Cerebellar cortex (tissue), 1 donor: ENCODE data around the gene MFSD6L.

Experiments used
- DNase-seq: peaks from one replicate; pipeline ENCODE4 v3.0.0-alpha.2; 2015; ENCODE audit warnings: low spot score

MFSD6L gene, protein sequence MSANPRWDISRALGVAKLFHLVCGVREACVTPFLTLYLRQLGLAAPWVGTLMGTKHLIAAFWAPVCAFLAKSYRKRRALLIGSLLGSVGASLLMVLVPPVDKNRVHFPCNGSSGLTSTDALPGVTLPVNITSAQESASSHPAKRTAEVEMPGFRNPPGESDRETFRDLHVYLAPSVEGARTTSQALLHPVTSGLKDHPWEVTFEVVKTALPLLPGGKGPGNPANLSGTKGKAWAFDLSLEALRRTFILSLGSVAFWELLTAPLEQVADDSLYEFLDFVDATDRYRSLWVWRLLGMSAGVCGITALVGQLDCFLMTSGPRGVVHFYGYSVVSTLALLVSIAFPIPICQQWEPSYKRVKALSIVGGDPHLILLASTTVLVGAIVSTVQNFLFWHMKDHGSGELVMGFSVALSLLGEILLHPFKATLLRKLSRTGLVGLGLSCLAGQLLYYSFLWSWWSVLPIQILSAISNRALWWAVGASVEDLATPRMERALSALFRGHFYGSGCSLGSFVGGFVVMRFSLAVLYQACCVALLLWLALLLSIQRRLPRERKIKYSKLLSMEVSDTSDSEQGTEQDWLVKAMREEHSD

DNA sequence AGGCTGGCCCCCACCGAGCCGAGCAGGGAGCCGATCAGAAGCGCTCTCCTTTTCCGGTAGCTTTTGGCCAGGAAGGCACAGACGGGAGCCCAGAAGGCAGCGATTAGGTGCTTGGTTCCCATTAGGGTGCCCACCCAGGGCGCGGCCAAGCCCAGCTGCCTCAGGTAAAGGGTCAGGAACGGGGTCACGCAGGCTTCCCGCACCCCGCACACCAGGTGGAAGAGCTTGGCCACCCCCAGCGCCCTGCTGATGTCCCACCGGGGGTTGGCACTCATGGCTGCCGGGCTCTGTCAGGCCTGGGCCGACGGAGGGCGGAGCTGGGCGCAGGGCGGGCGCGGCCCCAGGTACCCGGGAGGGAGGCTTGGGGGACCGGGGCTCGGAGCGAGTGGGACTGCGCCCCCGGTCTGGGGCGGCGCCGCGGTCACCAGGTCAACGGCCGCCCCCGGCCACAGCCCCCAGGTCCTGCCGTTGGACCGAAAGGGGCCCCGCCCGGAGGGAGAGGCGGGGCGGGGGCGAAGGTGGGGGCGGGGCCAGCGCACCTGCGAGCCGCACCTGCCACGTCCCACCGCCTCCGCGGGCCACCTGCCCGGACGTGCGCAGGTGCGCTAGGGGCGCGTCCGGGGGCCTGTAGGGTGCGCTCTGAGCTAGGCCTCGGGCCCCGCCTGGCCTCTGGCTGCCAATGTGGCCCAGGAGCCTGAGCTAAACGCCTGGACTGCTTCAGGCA, at the start of gene MFSD6L:
Gene MFSD6L, minus strand, starts transcription at position 520 of the 724 bp plus-strand sequence. Its CDS starts 245 bp downstream, at position 275.
- DNase-seq = no peak

DNA sequence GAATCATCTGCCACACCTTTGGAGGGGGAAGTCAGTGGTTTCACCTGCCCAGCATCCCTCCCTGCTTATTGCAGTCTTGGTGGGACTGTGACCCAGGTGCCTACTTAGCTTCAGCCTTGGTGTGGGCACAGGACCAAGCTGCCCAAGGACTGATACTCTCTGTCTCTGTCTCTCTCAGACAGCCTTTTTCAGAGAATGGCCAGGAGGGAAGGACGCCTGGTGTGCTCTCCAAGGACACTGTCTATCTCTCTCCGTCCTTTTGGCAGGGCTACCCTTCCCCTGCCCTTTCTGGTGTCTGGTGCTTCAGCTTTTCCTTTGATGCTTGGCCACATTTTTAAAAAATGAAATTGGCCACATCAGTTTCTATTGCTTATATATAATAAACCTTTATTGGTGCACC, 48.7 kb upstream of the MFSD6L start:
- no peak for DNase-seq

DNA sequence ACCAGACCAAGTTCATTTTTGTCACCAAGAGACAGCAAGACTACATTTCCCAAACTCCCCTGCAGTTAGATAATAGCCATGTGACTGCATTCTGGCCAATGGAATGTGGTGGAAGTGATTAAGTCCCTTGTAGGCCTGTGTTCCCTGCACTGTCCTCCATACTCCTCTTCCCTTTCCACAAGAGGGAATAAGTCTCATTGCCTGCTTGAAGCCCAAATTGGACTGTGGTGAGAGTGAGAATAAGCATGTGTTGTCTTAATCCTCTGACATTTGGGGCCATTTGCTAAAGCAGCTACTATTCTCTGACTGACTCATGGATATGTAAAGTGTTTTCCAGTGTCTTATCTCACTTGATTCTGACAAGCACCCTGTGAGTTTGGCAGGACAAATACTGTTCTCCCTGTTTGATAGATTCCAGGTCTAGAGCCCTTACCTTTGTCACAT, 47.6 kb upstream of the MFSD6L start:
- DNase-seq = peak; percentile 22

DNA sequence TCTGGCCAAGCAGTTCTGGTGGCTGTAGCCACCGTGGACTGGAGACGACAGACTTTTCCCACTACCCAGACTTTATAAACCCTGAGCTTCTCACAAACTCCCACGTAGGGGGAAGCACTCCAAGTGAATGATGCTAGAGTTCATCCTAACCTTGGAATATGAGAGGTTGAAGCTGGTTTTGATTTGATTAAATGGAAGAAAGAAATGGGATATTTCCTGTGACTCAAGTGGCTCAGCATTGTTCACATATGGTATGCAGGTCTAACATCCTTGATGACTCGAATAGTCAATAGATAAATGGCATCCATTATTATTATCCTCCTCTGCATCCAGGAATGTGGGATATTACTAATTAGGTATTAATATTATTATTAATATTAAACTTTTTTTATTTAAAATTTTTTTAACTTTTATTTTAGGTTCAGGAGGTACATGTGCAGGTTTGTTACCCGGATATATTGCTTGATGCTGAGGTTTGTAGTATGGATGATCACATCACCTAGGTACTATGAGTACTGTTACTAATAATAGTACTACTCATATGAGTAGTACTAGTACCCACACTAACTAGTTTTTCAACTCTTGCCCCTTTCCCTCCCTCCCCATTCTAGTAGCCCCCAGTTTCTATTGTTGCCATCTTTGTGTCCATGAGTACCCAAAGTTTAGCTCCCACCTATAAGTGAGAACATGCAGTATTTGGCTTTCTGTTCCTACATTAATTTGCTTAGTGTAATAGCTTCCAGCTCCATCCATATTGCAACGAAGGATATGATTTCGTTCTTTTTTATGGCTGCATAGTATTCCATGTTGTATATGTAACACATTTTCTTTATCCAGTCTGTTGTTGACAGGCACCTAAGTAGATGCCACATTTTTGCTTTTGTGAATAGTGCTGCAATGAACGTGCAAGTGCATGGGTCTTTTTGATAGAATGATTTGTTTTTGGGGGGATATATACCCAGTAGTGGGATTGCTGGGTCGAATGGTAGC, 45.4 kb upstream of the MFSD6L start:
- DNase-seq = no peak

DNA sequence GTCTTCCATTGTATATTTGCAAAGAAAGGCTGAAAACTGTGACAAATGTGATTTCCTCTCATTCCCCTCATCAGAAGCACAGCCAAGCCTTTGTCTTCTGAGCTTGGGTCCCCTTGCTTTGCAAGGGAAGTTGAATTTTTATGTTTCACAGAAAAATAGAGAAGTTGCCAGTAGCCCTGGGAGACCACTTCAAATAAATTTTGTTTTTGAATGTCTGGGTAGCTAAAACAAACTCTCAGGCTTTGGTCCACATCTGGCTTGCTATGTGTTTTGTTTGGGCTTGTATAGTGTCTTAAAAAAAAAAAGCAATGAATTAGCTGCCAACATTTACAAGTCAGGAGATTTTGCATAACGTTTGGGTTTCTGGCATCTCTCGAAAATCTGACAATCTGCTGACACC, 44.2 kb upstream of the MFSD6L start:
- no peak for DNase-seq

DNA sequence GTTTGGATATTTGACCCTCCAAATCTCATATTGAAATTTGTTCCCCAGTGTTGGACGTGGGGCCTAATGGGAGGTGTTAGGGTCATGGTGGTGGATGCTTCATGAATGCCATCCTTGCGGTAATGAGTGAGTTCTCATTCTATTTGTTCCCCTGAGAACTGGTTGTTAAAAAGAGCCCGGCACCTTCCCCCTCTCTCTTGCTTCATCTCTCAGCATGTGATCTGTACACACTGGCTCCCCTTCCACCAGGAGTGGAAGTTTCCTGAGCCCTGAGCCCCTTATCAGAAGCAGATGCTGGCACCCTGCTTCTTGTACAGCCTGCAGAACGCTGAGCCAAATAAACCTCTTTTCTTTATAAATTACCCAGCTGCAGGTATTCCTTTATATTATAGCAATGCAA, 42.7 kb upstream of the MFSD6L start:
- DNase-seq = no peak

DNA sequence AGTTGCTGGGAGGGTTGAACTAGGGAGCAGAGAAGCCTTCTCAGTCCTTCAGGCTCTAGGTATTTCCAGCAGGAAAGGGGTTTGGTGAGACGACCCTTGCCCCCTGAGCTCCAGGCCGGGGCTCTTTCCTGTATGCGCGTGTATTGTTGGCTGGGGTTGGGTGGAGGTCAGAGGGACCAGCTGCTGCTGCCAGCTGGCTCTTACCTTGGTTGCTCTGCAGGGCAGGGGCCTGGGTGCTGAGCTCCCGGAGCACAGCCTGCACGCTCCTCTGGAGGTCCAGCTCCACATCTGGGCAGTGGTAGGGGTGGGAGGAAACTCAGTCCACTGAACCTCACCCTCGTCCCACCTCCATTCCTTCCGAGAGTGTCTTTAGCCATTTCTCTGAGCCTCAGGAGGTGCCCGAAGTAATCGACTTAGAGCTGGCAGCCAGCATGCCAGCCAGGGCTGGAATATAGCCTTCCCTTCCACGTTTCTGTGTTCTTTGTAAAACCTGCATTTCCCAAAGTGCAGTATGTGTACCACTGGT, 40.3 kb upstream of the MFSD6L start:
- DNase-seq = no peak

DNA sequence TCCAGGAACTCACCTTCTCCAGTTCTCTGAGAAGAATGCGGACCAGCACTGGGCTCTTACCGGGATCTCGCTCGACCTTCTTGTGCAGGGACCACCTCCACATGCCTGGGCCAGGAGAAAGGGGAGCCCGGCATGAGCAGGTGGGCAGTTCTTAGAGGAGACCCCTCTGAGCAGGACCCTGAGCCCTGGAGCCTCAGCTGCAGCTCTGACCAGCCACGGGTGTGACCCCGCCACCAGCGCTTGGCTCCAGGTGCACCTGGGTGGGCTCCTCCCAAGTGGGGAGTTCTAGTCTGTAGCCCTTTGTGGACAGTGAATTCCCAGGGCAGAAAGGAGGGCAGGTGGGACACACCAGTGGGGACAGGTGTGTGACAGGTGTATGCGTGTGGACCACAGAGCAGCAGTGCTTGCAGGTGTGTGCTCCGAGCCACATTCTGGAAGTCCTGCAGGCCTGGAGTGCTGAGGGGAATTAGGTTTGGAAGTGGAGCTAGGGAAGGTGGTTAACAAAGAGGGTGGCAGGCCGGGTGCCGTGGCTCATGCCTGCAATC, 39.5 kb upstream of the MFSD6L start:
- no peak for DNase-seq

DNA sequence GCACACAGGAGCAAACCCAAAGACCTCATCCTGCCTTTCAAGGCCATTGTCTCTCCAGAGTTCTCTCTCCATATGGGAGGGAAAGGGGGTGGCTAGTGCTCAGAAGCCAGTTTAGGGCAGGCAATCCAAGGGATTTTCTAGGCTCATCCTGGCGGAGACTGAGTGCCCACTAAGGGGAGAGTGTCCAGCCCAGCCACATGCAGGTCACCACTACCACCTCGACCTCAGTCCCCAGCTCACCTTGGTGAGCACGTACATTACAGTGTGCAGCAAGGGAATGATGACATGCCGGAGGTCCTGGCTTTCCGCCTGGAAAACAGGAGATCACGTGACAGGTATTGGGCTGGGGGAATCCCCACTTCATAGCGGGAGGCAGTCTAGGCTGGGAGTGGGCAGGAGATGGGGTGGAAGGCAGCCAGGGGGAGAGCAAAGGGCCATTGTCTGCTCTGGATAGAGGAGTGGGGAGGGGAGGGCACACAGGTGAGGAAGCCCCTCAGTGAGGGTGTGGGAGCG, 38.5 kb upstream of the MFSD6L start:
- no peak for DNase-seq

DNA sequence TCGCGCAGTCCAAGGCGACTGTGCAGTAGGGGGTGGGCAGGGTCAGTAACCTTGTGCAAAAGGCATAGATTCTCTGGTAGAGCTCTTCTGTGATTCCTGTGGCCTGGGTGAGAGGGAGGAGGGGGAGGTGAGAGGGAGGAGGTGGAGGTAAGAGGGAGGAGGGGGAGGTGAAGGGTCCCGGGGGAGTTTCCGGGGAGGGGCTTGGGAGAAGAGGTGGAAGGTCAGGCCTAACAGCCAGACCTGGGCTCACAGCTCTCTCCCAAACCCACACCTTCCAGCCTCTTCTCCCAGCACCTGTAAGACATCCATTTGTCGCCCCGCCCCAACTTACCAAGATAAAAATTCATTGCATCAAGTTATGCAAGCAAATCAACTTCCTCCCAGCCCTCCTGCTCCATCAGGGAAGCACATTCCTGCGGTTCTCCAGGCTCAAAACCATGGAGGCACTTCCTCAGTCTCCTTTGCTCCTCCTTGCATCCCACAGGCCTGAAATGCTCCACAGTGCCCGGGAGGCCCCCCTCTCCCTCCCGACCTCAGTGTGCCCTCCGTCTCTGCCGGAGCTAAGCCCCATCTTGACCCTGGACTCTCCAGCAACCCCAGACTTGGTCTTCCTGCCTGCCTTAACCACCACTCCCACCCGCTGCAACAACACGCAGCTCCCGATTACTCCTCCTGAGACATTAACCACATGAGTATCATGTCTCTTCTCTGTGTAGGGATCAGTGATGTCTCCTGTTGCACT, 37.8 kb upstream of the MFSD6L start:
- DNase-seq = no peak

DNA sequence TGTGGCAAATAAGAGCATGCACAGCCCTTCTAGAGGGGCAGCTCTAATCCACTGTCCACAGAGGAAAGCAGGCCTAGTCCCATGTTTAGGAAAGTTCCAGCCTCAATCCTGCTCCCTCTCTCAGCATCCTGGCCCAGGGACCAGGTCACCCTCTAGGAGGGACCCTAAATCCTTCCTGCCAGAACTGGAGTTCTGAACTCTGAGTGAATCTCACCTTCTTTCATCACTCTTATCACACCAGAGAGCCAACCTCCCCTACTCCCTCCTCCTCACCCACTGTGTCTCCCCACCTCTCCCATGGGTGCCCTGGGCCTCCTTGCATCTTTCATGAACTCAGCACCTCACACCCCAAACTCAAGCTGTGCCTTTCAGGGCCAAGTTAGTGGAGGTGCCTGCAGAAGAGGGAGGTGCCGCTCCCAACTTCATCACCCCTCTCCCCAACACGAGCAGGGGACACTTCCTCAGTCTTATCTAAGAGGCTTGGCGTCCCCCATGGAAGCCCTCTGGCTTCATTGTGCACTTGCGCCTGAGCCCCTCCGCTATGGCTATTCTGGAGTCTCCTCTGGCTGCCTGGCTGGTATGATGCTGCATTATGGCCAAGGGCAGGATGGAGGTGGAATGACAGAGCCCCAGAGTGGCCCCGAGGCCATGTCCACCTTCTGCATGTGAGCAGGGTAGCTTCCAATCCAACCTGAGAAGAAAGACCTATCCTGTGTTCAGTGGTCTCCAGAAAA, 36.6 kb upstream of the MFSD6L start:
- DNase-seq = no peak

DNA sequence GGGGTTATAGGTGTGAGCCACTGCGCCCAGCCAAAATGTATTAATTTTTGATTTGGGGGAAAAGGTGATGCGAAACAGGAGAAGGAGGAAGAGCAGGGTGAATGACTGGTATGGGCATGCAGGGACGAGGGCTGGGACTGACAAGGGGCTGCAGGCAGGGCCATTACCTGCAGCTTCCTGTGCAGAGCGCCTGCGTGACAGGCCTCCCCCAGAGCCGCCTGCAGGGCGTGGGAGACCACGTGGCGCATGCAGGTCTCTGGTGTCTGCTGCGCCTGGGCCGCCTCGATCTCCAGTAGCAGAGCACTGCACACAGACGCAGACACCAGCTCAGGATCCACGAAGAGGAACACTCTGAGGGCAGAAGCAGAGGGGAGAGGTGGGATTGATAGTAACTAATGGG, 35.9 kb upstream of the MFSD6L start:
- DNase-seq = no peak

DNA sequence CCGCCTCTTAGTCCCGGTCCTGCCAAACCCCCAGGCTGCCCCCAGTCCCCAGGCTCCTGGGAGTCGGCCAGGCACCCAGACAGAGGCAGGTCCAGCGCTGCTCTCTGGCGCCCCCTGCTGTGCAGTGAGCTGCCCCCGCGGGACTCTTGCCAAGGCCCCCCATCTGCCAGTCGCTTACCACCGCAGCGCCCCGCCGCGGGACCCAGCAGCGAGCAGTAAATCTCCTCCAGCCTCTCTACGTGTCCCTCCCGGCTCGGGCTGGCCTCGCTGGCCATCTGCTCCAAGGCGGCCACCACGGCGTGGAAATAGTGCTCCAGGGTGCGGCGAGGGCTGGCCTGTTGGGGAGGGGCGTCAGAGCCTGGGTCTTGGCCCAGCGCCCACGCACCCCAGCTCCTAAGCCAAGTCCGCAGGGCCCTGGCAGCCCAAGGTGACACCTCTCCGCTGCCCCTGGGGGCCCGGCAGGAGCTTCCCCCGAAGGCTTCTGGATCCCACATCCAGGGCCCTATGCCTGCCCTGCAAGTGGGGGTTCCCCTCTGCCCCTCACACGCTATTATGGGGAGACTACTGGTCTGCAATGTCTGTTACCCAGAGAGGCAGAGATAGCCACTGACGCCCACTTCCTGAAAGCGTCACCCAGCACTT, 33.7 kb upstream of the MFSD6L start:
- no peak for DNase-seq

DNA sequence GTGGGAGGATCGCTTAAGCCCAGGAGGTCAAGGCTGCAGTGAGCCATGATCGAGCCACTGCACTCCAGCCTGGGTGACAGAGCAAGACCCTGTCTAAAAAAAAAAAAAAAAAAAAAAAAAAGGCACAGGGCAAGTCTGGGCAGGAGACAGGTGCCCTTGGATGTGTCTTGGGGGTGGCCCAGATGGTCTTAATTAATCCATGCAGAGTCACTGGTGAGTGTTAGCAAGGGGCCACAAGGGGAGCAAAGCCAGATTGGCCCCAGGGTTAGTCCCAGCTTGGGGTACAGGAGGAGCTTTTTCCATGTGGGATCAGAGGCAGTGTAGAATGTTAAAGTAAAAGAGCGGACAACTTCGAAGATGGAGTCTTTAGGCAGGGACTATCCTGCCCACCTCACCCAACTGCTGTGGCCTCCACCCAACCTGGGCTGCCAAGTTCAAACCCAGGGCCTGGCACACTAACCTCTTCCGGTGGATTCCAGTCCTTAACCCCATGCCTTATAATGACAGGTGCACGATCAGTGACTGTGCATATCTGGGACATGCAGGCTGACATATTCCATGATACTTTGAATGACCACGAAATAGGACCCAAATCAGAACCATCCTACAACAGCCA, 32.2 kb upstream of the MFSD6L start:
- DNase-seq = no peak

DNA sequence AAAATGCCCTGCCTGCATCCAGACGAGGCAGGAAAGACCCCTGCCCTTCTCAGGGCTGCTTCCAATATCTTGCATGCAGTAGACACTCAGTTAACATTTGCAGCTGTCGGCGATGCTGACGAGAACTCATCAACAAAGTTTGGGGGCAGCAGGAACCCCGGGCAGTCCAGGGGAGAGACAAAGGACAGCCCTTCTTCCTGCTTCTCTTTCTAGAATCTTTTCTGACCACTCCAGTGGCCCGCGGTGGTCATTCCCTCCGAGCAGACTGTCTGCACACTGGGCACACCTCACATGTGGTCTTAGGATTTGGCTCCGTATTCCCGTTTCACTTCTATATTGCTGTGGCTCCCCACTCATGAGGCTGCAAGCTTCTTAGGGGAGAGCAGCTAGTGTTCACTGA, 31.0 kb upstream of the MFSD6L start:
- DNase-seq = no peak

DNA sequence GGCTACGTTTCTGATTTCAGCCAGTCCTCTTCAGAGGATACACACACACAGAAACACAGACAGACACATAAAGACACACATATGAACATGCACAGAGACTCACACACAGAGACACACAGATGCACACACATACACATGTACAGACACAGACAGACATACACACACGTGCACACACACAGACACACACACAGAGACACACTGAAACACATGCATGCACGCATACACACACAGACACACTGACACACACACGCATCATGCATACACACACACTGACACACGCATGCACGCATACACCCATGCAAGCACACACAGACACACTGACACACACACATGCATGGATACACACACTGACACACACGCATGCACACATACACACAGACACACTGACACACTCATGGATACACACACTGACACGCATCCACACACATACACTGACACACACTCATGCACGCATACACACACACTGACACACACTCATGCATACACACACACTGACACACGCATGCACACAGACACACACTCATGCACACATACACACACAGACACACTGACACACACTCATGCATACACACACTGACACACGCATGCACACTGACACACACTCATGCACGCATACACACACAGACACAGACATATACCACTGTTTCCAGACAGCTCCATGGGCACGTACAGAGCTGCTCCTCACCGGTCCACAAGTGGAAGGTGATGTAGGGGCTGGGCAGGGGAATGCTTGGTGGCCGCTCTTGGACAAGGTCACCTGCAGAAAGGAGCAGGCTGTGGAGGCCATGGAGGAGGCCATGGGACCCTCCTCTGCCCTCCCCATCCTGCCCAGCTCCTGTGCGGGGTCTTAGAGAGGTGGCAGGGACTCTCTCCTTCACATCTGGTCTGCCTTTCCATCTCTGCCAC, 30.1 kb upstream of the MFSD6L start:
- no peak for DNase-seq

DNA sequence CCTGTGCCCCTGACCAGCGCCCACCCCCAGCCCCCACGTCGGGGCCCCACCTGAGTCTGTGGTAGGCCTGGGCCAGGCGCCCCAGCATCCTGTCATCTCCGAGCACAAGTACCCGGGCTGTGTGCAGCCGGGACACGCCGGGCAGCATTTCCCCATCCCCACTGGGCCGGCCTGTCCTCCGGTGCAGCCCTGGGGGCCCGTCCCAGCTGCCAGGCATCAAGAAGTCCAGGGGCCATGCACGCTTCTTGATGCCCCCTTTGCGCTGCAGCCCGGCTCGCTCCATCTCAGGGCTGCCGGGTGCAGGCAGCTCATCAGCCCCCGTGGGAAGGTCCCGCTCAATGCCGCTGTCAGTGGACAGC, 29.3 kb upstream of the MFSD6L start:
- DNase-seq = no peak
